Measurements from ENCODE around the gene C1QTNF4. TPM values are rescaled to one million over a fixed set of nuclear protein-coding genes. Genes with fewer than 3 reads are reported as not detected.
A peak's percentile ranks its signal among the peaks of the same experiment; 100 is the strongest.

The C1QTNF4 gene
- total and polyA plus RNA-seq, 2 of the 13 experiments (the other 11 are each of a cell fraction or from before 2014, with no cell fraction given): not detected

DNA sequence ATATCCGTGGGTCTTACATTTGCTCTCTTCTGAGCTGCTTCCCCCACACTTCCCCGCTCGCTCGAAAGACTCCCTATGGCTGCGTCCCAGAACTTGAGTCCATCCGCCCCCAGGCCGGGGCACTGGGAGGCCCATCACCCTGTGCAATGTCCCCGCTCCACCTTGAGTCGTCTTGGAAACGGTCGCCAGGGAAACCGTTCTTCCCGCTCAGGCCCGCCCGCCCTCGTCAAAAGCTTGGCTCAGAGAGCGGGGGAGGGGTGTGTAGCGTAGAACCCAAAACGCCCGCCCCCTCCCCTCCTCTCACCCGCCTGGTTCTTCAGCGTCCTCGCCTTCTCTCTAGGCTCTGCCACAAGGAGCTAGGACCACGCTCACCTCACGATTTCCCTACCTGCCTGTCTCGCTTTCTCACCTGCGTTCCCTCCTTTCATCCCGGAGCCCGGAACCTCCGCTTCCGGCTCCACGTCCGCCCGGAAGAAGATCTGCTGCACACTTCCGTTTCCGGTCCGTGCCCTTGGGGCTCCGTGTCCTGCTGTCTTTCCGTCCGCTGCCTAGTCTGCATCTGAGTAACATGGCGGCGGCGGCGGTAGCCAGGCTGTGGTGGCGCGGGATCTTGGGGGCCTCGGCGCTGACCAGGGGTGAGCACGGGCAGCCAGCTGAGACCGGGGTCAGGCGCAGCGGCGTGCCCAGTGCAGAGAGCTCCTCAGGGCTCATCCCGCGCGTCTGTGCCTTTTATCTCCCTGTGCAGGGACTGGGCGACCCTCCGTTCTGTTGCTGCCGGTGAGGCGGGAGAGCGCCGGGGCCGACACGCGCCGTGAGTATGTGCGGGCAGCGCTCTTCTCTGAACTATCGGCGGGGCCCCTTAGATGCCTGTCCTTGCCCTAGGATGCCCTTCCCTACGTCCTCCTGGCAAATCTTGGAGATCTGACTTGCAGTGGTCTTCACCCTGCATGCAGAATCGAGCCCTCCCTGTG, 15.4 kb downstream of the C1QTNF4 start, which contains the start of the genes KBTBD4 and NDUFS3 (continued):
- TF ChIP-seq RNF2 (conservative IDR thresholded peaks at IDR 0.05; ENCODE audit: low read depth): 0 out of 2 replicates have a peak, but pooled peaks have one; percentile 58
- TF ChIP-seq POLR2AphosphoS5 (IDR thresholded peaks at IDR 0.05; ENCODE audit: low read depth, low read length): peak; percentile 85
- TF ChIP-seq ZSCAN25 (CRISPR knock-in tag; IDR thresholded peaks at IDR 0.05): no peak
- TF ChIP-seq NCOR1 (IDR thresholded peaks at IDR 0.05; ENCODE audit: borderline replicate concordance, low read length): peak; percentile 43; the same call in 1 of the 2 replicates
- peak; percentile 86 for TF ChIP-seq RFX1 (IDR thresholded peaks at IDR 0.05)
- TF ChIP-seq, protein P1, sequence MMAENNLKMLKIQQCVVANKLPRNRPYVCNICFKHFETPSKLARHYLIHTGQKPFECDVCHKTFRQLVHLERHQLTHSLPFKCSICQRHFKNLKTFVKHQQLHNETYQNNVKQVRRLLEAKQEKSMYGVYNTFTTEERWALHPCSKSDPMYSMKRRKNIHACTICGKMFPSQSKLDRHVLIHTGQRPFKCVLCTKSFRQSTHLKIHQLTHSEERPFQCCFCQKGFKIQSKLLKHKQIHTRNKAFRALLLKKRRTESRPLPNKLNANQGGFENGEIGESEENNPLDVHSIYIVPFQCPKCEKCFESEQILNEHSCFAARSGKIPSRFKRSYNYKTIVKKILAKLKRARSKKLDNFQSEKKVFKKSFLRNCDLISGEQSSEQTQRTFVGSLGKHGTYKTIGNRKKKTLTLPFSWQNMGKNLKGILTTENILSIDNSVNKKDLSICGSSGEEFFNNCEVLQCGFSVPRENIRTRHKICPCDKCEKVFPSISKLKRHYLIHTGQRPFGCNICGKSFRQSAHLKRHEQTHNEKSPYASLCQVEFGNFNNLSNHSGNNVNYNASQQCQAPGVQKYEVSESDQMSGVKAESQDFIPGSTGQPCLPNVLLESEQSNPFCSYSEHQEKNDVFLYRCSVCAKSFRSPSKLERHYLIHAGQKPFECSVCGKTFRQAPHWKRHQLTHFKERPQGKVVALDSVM (CRISPR knock-in tag; IDR thresholded peaks at IDR 0.05): peak; percentile 38; the same call in 1 of the 2 replicates
- TF ChIP-seq ZMAT3 (CRISPR knock-in tag; conservative IDR thresholded peaks at IDR 0.05): no peak
- no peak; the same call in 1 of the 2 replicates for TF ChIP-seq STAG1 (CRISPR knock-in tag; IDR thresholded peaks at IDR 0.05)
- TF ChIP-seq GABPB1 (CRISPR knock-in tag; IDR thresholded peaks at IDR 0.05): peak; percentile 100
- TF ChIP-seq IRF2 (CRISPR knock-in tag; IDR thresholded peaks at IDR 0.05): peak; percentile 99
- TF ChIP-seq ZNF207 (IDR thresholded peaks at IDR 0.05; ENCODE audit: borderline replicate concordance): no peak
- TF ChIP-seq, protein P2, sequence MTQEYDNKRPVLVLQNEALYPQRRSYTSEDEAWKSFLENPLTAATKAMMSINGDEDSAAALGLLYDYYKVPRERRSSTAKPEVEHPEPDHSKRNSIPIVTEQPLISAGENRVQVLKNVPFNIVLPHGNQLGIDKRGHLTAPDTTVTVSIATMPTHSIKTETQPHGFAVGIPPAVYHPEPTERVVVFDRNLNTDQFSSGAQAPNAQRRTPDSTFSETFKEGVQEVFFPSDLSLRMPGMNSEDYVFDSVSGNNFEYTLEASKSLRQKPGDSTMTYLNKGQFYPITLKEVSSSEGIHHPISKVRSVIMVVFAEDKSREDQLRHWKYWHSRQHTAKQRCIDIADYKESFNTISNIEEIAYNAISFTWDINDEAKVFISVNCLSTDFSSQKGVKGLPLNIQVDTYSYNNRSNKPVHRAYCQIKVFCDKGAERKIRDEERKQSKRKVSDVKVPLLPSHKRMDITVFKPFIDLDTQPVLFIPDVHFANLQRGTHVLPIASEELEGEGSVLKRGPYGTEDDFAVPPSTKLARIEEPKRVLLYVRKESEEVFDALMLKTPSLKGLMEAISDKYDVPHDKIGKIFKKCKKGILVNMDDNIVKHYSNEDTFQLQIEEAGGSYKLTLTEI (CRISPR knock-in tag; conservative IDR thresholded peaks at IDR 0.05): no peak; the same call in 1 of the 2 replicates
- TF ChIP-seq, protein P3, sequence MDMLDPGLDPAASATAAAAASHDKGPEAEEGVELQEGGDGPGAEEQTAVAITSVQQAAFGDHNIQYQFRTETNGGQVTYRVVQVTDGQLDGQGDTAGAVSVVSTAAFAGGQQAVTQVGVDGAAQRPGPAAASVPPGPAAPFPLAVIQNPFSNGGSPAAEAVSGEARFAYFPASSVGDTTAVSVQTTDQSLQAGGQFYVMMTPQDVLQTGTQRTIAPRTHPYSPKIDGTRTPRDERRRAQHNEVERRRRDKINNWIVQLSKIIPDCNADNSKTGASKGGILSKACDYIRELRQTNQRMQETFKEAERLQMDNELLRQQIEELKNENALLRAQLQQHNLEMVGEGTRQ (IDR thresholded peaks at IDR 0.05; ENCODE audit: low read depth, low read length): no peak
- TF ChIP-seq, protein P3 (CRISPR knock-in tag; IDR thresholded peaks at IDR 0.05; ENCODE audit: borderline replicate concordance): no peak; the same call in 1 of the 2 replicates
- peak; percentile 95; the same call in 1 of the 2 replicates for TF ChIP-seq SMYD3 (CRISPR knock-in tag; IDR thresholded peaks at IDR 0.05)
- TF ChIP-seq DR1 (CRISPR knock-in tag; IDR thresholded peaks at IDR 0.05): peak; percentile 83
- TF ChIP-seq ZNF556 (CRISPR knock-in tag; IDR thresholded peaks at IDR 0.05; ENCODE audit: borderline replicate concordance): peak; percentile 99
- TF ChIP-seq KMT2A (CRISPR knock-in tag; IDR thresholded peaks at IDR 0.05): peak; percentile 100
- TF ChIP-seq MBD4 (IDR thresholded peaks at IDR 0.05; ENCODE audit: borderline replicate concordance, low read length): no peak
- TF ChIP-seq KLF9 (CRISPR knock-in tag; IDR thresholded peaks at IDR 0.05; ENCODE audit: low read depth): no peak
- TF ChIP-seq, protein P4, sequence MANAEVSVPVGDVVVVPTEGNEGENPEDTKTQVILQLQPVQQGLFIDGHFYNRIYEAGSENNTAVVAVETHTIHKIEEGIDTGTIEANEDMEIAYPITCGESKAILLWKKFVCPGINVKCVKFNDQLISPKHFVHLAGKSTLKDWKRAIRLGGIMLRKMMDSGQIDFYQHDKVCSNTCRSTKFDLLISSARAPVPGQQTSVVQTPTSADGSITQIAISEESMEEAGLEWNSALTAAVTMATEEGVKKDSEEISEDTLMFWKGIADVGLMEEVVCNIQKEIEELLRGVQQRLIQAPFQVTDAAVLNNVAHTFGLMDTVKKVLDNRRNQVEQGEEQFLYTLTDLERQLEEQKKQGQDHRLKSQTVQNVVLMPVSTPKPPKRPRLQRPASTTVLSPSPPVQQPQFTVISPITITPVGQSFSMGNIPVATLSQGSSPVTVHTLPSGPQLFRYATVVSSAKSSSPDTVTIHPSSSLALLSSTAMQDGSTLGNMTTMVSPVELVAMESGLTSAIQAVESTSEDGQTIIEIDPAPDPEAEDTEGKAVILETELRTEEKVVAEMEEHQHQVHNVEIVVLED (CRISPR knock-in tag; IDR thresholded peaks at IDR 0.05; ENCODE audit: borderline replicate concordance): peak; percentile 79; the same call in 1 of the 2 replicates
- TF ChIP-seq ZNF232 (CRISPR knock-in tag; IDR thresholded peaks at IDR 0.05; ENCODE audit: borderline replicate concordance): peak; percentile 36; the same call in 1 of the 2 replicates
